Body of pancreas (tissue), 4 donors: ENCODE measurements around the gene AMPD3.

Experiments
- POLR2A ChIP-seq, 3 donors: fragments of 450-650 bp; IDR thresholded peaks; one replicate each; pipeline ENCODE4 v1.6.1; 2016; ENCODE audit warnings: antibody characterized with exemption in 3 of 3, mild to moderate bottlenecking in 2 of 3
- TF ChIP-seq, protein P1 (sequence below), 7 experiments: fragments of 450-650 bp in 4 of 7; fragments of 200-600 bp in 3 of 7; sonication (generic) in 3 of 7; IDR thresholded peaks; one replicate each; pipeline ENCODE4 v1.5.1; 2016 to 2019; ENCODE audit warnings: antibody characterized with exemption in 7 of 7

DNA sequence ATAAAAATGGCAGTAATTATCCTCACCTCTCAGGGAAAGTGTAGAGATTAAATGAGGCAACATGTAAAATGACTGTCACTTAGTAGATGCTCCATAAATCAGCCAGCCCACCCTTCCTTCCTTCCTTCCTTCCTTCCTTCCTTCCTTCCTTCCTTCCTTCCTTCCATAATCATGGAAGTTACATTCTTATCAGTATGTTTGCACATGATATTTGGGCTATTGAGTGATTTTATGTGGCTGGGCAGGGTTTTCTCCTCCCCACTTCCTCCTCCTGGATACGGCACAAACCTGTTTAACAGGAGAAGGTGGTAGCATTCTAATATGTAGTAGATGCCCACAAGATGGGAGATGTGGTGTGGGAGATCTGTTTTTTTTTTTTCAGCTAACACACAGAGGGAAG is 101.5 kb downstream of the AMPD3 start:
- TF ChIP-seq, protein P1, sequence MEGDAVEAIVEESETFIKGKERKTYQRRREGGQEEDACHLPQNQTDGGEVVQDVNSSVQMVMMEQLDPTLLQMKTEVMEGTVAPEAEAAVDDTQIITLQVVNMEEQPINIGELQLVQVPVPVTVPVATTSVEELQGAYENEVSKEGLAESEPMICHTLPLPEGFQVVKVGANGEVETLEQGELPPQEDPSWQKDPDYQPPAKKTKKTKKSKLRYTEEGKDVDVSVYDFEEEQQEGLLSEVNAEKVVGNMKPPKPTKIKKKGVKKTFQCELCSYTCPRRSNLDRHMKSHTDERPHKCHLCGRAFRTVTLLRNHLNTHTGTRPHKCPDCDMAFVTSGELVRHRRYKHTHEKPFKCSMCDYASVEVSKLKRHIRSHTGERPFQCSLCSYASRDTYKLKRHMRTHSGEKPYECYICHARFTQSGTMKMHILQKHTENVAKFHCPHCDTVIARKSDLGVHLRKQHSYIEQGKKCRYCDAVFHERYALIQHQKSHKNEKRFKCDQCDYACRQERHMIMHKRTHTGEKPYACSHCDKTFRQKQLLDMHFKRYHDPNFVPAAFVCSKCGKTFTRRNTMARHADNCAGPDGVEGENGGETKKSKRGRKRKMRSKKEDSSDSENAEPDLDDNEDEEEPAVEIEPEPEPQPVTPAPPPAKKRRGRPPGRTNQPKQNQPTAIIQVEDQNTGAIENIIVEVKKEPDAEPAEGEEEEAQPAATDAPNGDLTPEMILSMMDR (IDR thresholded peaks at IDR 0.05): no peak
- TF ChIP-seq POLR2A (IDR thresholded peaks at IDR 0.05): no peak
